GM23338 (cell line): ENCODE measurements around the gene MERTK. TPM values are rescaled to one million over a fixed set of nuclear protein-coding genes. Genes with fewer than 3 reads are reported as not detected.
A peak's percentile ranks its signal among the peaks of the same experiment; 100 is the strongest.

Experiments
- ATAC-seq: fragments of 200-7000 bp; cut with Tn5 transposase; 3 replicates; pipeline ENCODE4 v1.9.1; 2020
- DNase-seq: peaks from one replicate; pipeline ENCODE4 v3.0.0-alpha.2; 2015; ENCODE audit warnings: low spot score
- H2AFZ ChIP-seq: fragments of 200-600 bp; sonication (generic); 2 replicates; pipeline ENCODE4 v1.8.0; 2016; ENCODE audit warnings: antibody characterized with exemption, mild to moderate bottlenecking, moderate library complexity
- H3F3A ChIP-seq: fragments of 200-600 bp; sonication (generic); replicated peaks from 2 replicates; pipeline ENCODE4 v1.8.0; 2017; ENCODE audit warnings: antibody characterized with exemption, mixed run types, low read depth
- H3K27ac ChIP-seq: fragments of 200-600 bp; sonication (generic); 2 replicates; pipeline ENCODE4 v1.6.1; 2016; ENCODE audit warnings: low read depth
- H3K27me3 ChIP-seq: fragments of 200-600 bp; sonication (generic); 2 replicates; pipeline ENCODE4 v1.8.0; 2016; ENCODE audit warnings: mild to moderate bottlenecking, mixed run types, moderate library complexity; ENCODE audit not compliant: insufficient read depth
- H3K36me3 ChIP-seq: fragments of 200-600 bp; sonication (generic); 2 replicates; pipeline ENCODE4 v1.8.0; 2016; ENCODE audit warnings: mild to moderate bottlenecking; ENCODE audit not compliant: insufficient read depth
- H3K4me1 ChIP-seq: fragments of 200-600 bp; sonication (generic); 2 replicates; pipeline ENCODE4 v1.8.0; 2016; ENCODE audit warnings: mild to moderate bottlenecking, moderate library complexity; ENCODE audit not compliant: insufficient read depth
- H3K4me2 ChIP-seq: fragments of 200-600 bp; sonication (generic); 2 replicates; pipeline ENCODE4 v1.7.1; 2017; ENCODE audit warnings: mixed run types
- H3K4me3 ChIP-seq: fragments of 200-600 bp; sonication (generic); 2 replicates; pipeline ENCODE4 v1.6.1; 2016; ENCODE audit warnings: mixed run types
- H3K79me2 ChIP-seq: fragments of 200-600 bp; sonication (generic); replicated peaks from 2 replicates; pipeline ENCODE4 v1.8.0; 2017; ENCODE audit warnings: mild to moderate bottlenecking; ENCODE audit not compliant: insufficient read depth
- H3K9me2 ChIP-seq: fragments of 200-600 bp; sonication (generic); 2 replicates; pipeline ENCODE4 v1.8.0; 2017; ENCODE audit not compliant: insufficient read depth
- H4K20me1 ChIP-seq: fragments of 200-600 bp; sonication (generic); replicated peaks from 2 replicates; pipeline ENCODE4 v1.8.0; 2017; ENCODE audit warnings: mild to moderate bottlenecking; ENCODE audit not compliant: insufficient read depth
- H3K27ac Mint-ChIP-seq: 2 replicates; pipeline ENCODE4 v1.8.0; 2020; ENCODE audit warnings: inconsistent platforms, mild to moderate bottlenecking, moderate library complexity, mixed read lengths
- H3K27me3 Mint-ChIP-seq: 3 replicates; pipeline ENCODE4 v1.8.0; 2022; ENCODE audit warnings: low read depth, mild to moderate bottlenecking, moderate library complexity, mixed read lengths, inconsistent platforms; ENCODE audit not compliant: insufficient read depth, poor library complexity
- H3K36me3 Mint-ChIP-seq: 3 replicates; pipeline ENCODE4 v1.8.0; 2021; ENCODE audit warnings: low read depth, mild to moderate bottlenecking, inconsistent platforms, moderate library complexity, mixed read lengths
- H3K4me1 Mint-ChIP-seq: 3 replicates; pipeline ENCODE4 v1.8.0; 2020; ENCODE audit warnings: mild to moderate bottlenecking, inconsistent platforms, mixed read lengths
- H3K4me3 Mint-ChIP-seq: 3 replicates; pipeline ENCODE4 v1.8.0; 2021; ENCODE audit warnings: moderate library complexity, mild to moderate bottlenecking, inconsistent platforms, mixed read lengths
- H3K9me3 Mint-ChIP-seq: 3 replicates; pipeline ENCODE4 v1.8.0; 2020; ENCODE audit warnings: moderate library complexity, mild to moderate bottlenecking, inconsistent platforms, mixed read lengths
- CREB1 ChIP-seq: fragments of 250-450 bp; sonication (Bioruptor Pico); IDR thresholded peaks from 2 replicates; pipeline ENCODE4 v1.5.0; 2020; ENCODE audit warnings: low read depth, mild to moderate bottlenecking, moderate library complexity
- ETS1 ChIP-seq: IDR thresholded peaks from 2 replicates; pipeline ENCODE4 v1.6.1; 2016; ENCODE audit warnings: antibody characterized with exemption
- EZH2 ChIP-seq: fragments of 200-600 bp; sonication (generic); IDR thresholded peaks from one replicate; pipeline ENCODE4 v1.8.0; 2017; ENCODE audit warnings: antibody characterized with exemption, mild to moderate bottlenecking, low read depth; ENCODE audit not compliant: unreplicated experiment
- EZH2phosphoT487 ChIP-seq: fragments of 200-600 bp; sonication (generic); IDR thresholded peaks from one replicate; pipeline ENCODE4 v1.8.1; 2018; ENCODE audit warnings: antibody characterized with exemption; ENCODE audit not compliant: unreplicated experiment
- JUNB ChIP-seq: IDR thresholded peaks from one replicate; pipeline ENCODE4 v1.6.1; 2016; ENCODE audit warnings: antibody characterized with exemption; ENCODE audit not compliant: unreplicated experiment
- NANOG ChIP-seq: IDR thresholded peaks from 2 replicates; pipeline ENCODE4 v1.6.1; 2016; ENCODE audit warnings: antibody characterized with exemption, borderline replicate concordance
- POLR2AphosphoS5 ChIP-seq: IDR thresholded peaks from 2 replicates; pipeline ENCODE4 v1.6.1; 2016; ENCODE audit warnings: antibody characterized with exemption, low read depth
- STAT1 ChIP-seq: IDR thresholded peaks from one replicate; pipeline ENCODE4 v1.6.1; 2016; ENCODE audit warnings: antibody characterized with exemption; ENCODE audit not compliant: unreplicated experiment
- ZNF114 ChIP-seq: fragments of 250-450 bp; sonication (Bioruptor Pico); IDR thresholded peaks from 2 replicates; pipeline ENCODE4 v1.5.0; 2020; ENCODE audit warnings: mild to moderate bottlenecking, moderate library complexity
- ZNF331 ChIP-seq: fragments of 250-450 bp; sonication (Bioruptor Pico); IDR thresholded peaks from 2 replicates; pipeline ENCODE4 v1.5.0; 2020; ENCODE audit warnings: low read depth, mild to moderate bottlenecking, moderate library complexity
- polyA plus RNA-seq: library from polyadenylated mRNA; unstranded; fragments of >200 nt; fragmentation: Nextera tagmentation; extraction: Ambion mirVana; gene quantifications from 2 replicates; pipeline ENCODE4 v1.2.1, GENCODE V29; 2016
- total RNA-seq: library from RNA; depleted of rRNA; stranded (reverse); fragments of >200 nt; shearing (Covaris generic); gene quantifications from 2 replicates; pipeline ENCODE4 v1.2.3, GENCODE V29; 2014
- TF ChIP-seq, protein P1 (sequence below): IDR thresholded peaks from one replicate; pipeline ENCODE4 v1.6.1; 2018; ENCODE audit warnings: antibody characterized with exemption; ENCODE audit not compliant: unreplicated experiment
- TF ChIP-seq, protein P2 (sequence below): fragments of 250-450 bp; sonication (Bioruptor Pico); IDR thresholded peaks from 2 replicates; pipeline ENCODE4 v1.5.0; 2020; ENCODE audit warnings: mild to moderate bottlenecking, moderate library complexity
- TF ChIP-seq, protein P3 (sequence below), 2 experiments: fragments of 200-600 bp in 1 of 2; sonication (generic) in 1 of 2; conservative IDR thresholded peaks; 2 replicates each; pipeline versions ENCODE4 v1.5.1 to v1.6.1; 2016 to 2017; ENCODE audit warnings: antibody characterized with exemption in 2 of 2, low read depth in 2 of 2, mild to moderate bottlenecking in 2 of 2, moderate library complexity in 1 of 2

MERTK gene
- total and polyA plus RNA-seq, 2 experiments from 2014 or later: 3.0 to 9.0 TPM

DNA sequence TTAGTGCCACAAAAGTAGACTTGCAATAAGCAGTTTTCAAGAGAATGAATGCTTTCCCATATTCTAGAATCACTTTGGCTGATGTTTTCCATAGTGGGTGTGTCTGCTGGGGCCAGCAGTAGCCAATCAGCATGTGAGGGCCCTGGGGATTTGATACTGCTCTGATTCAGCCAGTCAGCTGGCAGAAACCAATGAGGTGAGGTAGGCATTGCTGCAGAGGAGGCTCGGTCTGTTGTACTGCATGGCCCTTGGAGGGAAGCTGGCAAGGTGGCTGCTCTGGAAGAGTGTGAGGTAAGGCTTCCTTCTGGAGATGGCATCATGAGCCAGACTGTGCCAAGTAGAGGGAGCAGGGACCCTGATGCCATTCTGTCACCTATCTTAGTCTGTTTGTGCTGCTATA is 179.4 kb downstream of the MERTK start:
- no peak overlapping the region for H3K27ac ChIP-seq
- H3K4me1 Mint-ChIP-seq: peaks cover 4% of the 10 kb centered on the region; the same call in 1 of the 3 replicates
- H3K27me3 Mint-ChIP-seq: no peaks in the 10 kb centered on the region
- H3K9me3 Mint-ChIP-seq: no peaks in the 10 kb centered on the region
- peak; percentile 95 for ATAC-seq
- no peaks in the 10 kb centered on the region for H3K4me1 ChIP-seq
- DNase-seq: peak; percentile 27
- H3K4me2 ChIP-seq: no peak overlapping the region
- H3K4me3 ChIP-seq: no peak overlapping the region
- no peaks in the 10 kb centered on the region for H4K20me1 ChIP-seq
- no peak overlapping the region for H3K4me3 Mint-ChIP-seq
- no peaks in the 10 kb centered on the region for H3K36me3 ChIP-seq
- TF ChIP-seq ZNF114 (CRISPR knock-in tag) (no peak), NANOG (no peak), CREB1 (CRISPR knock-in tag) (no peak), ETS1 (no peak), EZH2phosphoT487 (no peak), POLR2AphosphoS5 (no peak), STAT1 (no peak), EZH2 (no peak), JUNB (no peak), ZNF331 (no peak)
- TF ChIP-seq, protein P1, sequence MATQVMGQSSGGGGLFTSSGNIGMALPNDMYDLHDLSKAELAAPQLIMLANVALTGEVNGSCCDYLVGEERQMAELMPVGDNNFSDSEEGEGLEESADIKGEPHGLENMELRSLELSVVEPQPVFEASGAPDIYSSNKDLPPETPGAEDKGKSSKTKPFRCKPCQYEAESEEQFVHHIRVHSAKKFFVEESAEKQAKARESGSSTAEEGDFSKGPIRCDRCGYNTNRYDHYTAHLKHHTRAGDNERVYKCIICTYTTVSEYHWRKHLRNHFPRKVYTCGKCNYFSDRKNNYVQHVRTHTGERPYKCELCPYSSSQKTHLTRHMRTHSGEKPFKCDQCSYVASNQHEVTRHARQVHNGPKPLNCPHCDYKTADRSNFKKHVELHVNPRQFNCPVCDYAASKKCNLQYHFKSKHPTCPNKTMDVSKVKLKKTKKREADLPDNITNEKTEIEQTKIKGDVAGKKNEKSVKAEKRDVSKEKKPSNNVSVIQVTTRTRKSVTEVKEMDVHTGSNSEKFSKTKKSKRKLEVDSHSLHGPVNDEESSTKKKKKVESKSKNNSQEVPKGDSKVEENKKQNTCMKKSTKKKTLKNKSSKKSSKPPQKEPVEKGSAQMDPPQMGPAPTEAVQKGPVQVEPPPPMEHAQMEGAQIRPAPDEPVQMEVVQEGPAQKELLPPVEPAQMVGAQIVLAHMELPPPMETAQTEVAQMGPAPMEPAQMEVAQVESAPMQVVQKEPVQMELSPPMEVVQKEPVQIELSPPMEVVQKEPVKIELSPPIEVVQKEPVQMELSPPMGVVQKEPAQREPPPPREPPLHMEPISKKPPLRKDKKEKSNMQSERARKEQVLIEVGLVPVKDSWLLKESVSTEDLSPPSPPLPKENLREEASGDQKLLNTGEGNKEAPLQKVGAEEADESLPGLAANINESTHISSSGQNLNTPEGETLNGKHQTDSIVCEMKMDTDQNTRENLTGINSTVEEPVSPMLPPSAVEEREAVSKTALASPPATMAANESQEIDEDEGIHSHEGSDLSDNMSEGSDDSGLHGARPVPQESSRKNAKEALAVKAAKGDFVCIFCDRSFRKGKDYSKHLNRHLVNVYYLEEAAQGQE: no peak
- TF ChIP-seq, protein P2, sequence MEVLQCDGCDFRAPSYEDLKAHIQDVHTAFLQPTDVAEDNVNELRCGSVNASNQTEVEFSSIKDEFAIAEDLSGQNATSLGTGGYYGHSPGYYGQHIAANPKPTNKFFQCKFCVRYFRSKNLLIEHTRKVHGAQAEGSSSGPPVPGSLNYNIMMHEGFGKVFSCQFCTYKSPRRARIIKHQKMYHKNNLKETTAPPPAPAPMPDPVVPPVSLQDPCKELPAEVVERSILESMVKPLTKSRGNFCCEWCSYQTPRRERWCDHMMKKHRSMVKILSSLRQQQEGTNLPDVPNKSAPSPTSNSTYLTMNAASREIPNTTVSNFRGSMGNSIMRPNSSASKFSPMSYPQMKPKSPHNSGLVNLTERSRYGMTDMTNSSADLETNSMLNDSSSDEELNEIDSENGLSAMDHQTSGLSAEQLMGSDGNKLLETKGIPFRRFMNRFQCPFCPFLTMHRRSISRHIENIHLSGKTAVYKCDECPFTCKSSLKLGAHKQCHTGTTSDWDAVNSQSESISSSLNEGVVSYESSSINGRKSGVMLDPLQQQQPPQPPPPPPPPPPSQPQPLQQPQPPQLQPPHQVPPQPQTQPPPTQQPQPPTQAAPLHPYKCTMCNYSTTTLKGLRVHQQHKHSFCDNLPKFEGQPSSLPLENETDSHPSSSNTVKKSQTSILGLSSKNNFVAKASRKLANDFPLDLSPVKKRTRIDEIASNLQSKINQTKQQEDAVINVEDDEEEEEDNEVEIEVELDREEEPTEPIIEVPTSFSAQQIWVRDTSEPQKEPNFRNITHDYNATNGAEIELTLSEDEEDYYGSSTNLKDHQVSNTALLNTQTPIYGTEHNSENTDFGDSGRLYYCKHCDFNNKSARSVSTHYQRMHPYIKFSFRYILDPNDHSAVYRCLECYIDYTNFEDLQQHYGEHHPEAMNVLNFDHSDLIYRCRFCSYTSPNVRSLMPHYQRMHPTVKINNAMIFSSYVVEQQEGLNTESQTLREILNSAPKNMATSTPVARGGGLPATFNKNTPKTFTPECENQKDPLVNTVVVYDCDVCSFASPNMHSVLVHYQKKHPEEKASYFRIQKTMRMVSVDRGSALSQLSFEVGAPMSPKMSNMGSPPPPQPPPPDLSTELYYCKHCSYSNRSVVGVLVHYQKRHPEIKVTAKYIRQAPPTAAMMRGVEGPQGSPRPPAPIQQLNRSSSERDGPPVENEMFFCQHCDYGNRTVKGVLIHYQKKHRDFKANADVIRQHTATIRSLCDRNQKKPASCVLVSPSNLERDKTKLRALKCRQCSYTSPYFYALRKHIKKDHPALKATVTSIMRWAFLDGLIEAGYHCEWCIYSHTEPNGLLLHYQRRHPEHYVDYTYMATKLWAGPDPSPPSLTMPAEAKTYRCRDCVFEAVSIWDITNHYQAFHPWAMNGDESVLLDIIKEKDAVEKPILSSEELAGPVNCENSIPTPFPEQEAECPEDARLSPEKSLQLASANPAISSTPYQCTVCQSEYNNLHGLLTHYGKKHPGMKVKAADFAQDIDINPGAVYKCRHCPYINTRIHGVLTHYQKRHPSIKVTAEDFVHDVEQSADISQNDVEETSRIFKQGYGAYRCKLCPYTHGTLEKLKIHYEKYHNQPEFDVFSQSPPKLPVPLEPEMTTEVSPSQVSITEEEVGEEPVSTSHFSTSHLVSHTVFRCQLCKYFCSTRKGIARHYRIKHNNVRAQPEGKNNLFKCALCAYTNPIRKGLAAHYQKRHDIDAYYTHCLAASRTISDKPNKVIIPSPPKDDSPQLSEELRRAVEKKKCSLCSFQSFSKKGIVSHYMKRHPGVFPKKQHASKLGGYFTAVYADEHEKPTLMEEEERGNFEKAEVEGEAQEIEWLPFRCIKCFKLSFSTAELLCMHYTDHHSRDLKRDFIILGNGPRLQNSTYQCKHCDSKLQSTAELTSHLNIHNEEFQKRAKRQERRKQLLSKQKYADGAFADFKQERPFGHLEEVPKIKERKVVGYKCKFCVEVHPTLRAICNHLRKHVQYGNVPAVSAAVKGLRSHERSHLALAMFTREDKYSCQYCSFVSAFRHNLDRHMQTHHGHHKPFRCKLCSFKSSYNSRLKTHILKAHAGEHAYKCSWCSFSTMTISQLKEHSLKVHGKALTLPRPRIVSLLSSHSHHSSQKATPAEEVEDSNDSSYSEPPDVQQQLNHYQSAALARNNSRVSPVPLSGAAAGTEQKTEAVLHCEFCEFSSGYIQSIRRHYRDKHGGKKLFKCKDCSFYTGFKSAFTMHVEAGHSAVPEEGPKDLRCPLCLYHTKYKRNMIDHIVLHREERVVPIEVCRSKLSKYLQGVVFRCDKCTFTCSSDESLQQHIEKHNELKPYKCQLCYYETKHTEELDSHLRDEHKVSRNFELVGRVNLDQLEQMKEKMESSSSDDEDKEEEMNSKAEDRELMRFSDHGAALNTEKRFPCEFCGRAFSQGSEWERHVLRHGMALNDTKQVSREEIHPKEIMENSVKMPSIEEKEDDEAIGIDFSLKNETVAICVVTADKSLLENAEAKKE: no peak
- TF ChIP-seq, protein P3, sequence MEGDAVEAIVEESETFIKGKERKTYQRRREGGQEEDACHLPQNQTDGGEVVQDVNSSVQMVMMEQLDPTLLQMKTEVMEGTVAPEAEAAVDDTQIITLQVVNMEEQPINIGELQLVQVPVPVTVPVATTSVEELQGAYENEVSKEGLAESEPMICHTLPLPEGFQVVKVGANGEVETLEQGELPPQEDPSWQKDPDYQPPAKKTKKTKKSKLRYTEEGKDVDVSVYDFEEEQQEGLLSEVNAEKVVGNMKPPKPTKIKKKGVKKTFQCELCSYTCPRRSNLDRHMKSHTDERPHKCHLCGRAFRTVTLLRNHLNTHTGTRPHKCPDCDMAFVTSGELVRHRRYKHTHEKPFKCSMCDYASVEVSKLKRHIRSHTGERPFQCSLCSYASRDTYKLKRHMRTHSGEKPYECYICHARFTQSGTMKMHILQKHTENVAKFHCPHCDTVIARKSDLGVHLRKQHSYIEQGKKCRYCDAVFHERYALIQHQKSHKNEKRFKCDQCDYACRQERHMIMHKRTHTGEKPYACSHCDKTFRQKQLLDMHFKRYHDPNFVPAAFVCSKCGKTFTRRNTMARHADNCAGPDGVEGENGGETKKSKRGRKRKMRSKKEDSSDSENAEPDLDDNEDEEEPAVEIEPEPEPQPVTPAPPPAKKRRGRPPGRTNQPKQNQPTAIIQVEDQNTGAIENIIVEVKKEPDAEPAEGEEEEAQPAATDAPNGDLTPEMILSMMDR (conservative IDR thresholded peaks at IDR 0.05; ENCODE audit: low read depth in 2 of 2): no peak
- no peaks in the 10 kb centered on the region for H3F3A ChIP-seq
- no peak overlapping the region for H2AFZ ChIP-seq
- H3K9me2 ChIP-seq: no peaks in the 10 kb centered on the region
- peaks cover 8% of the 10 kb centered on the region; the same call in 2 of the 3 replicates for H3K36me3 Mint-ChIP-seq
- no peak overlapping the region for H3K27ac Mint-ChIP-seq
- H3K79me2 ChIP-seq: no peaks in the 10 kb centered on the region; the same call in 1 of the 2 replicates
- H3K27me3 ChIP-seq: no peaks in the 10 kb centered on the region
